GM18858 (cell line): ENCODE data around the gene CBX5.
"Not testable (repeated sequence)": the region's sequence is repeated elsewhere in the genome, so short reads cannot be mapped to it uniquely, and the experiment has no call there.

Experiments used
- ATAC-seq: cut with Tn5 transposase; IDR thresholded peaks from one replicate; pipeline ENCODE4 v1.9.1; 2021; ENCODE audit not compliant: unreplicated experiment

Gene CBX5

GRCh38 chr12:54270345-54270744 is 9.6 kb downstream of the CBX5 start:
- ATAC-seq = no peak

- no peak for ATAC-seq
These were observed 13.1 kb downstream of the CBX5 start for GRCh38 chr12:54266852-54267251.

- no peak for ATAC-seq
These were observed 14.5 kb downstream of the CBX5 start for GRCh38 chr12:54265364-54265812.

- ATAC-seq = no peak
These were observed 17.5 kb downstream of the CBX5 start for GRCh38 chr12:54262403-54262925.

- no peak for ATAC-seq
These were observed 18.0 kb downstream of the CBX5 start for GRCh38 chr12:54261815-54262402.

- ATAC-seq = no peak
These were observed 20.5 kb downstream of the CBX5 start for GRCh38 chr12:54259194-54260011.

GRCh38 chr12:54258201-54258681 is 21.7 kb downstream of the CBX5 start:
- ATAC-seq = no peak

- no peak for ATAC-seq
These were observed 22.6 kb downstream of the CBX5 start for GRCh38 chr12:54257332-54257731.

GRCh38 chr12:54253240-54253639 is 26.7 kb downstream of the CBX5 start:
- ATAC-seq = no peak

GRCh38 chr12:54251667-54252284 is 28.1 kb downstream of the CBX5 start:
- no peak for ATAC-seq

GRCh38 chr12:54249489-54249888 is 30.4 kb downstream of the CBX5 start:
- ATAC-seq = no peak

GRCh38 chr12:54246011-54246641 is 33.8 kb downstream of the CBX5 start:
- no peak for ATAC-seq

GRCh38 chr12:54240971-54241588 is 38.8 kb downstream of the CBX5 start:
- peak; percentile 52 for ATAC-seq

GRCh38 chr12:54240129-54240528 is 39.8 kb downstream of the CBX5 start:
- ATAC-seq = no peak

- ATAC-seq = no peak
These were observed 40.3 kb downstream of the CBX5 start for GRCh38 chr12:54239620-54240019.

- no peak for ATAC-seq
These were observed 41.4 kb downstream of the CBX5 start for GRCh38 chr12:54238531-54238930.

GRCh38 chr12:54232790-54233189 is 47.1 kb downstream of the CBX5 start:
- ATAC-seq = no peak

- not testable (repeated sequence) for ATAC-seq
These were observed 48.7 kb downstream of the CBX5 start for GRCh38 chr12:54231269-54231668.

GRCh38 chr12:54230555-54230954 is 49.4 kb downstream of the CBX5 start:
- ATAC-seq = no peak

GRCh38 chr12:54229624-54230212 is 50.2 kb downstream of the CBX5 start:
- no peak for ATAC-seq
